SU-DHL-6 (cell line): ENCODE results near the gene MXRA5.

Experiments used
- CTCF ChIP-seq: fragments of 200-600 bp; sonication (generic); IDR thresholded peaks from one replicate; pipeline ENCODE4 v1.5.1; 2017; ENCODE audit warnings: antibody characterized with exemption, mild to moderate bottlenecking, low read length, moderate library complexity; ENCODE audit not compliant: insufficient read depth, poor library complexity, severe bottlenecking
- EZH2phosphoT487 ChIP-seq: fragments of 200-600 bp; sonication (generic), shearing (Covaris generic); conservative IDR thresholded peaks from 2 replicates; pipeline ENCODE4 v1.6.1; 2018; ENCODE audit warnings: mild to moderate bottlenecking, antibody characterized with exemption, low read length, moderate library complexity, mixed read lengths

- no peak for TF ChIP-seq CTCF
- TF ChIP-seq EZH2phosphoT487, result no peak
Observed at GRCh38 chrX:3371163-3371562, 24.7 kb upstream of the MXRA5 start.
